IPS DF 19.7 (cell line): ENCODE results near the gene MICAL2.

Experiments
- DNase-seq: peaks from one replicate; pipeline ENCODE4 v3.0.0-alpha.2; 2013; ENCODE audit warnings: low read depth, low spot score

The MICAL2 gene, protein sequence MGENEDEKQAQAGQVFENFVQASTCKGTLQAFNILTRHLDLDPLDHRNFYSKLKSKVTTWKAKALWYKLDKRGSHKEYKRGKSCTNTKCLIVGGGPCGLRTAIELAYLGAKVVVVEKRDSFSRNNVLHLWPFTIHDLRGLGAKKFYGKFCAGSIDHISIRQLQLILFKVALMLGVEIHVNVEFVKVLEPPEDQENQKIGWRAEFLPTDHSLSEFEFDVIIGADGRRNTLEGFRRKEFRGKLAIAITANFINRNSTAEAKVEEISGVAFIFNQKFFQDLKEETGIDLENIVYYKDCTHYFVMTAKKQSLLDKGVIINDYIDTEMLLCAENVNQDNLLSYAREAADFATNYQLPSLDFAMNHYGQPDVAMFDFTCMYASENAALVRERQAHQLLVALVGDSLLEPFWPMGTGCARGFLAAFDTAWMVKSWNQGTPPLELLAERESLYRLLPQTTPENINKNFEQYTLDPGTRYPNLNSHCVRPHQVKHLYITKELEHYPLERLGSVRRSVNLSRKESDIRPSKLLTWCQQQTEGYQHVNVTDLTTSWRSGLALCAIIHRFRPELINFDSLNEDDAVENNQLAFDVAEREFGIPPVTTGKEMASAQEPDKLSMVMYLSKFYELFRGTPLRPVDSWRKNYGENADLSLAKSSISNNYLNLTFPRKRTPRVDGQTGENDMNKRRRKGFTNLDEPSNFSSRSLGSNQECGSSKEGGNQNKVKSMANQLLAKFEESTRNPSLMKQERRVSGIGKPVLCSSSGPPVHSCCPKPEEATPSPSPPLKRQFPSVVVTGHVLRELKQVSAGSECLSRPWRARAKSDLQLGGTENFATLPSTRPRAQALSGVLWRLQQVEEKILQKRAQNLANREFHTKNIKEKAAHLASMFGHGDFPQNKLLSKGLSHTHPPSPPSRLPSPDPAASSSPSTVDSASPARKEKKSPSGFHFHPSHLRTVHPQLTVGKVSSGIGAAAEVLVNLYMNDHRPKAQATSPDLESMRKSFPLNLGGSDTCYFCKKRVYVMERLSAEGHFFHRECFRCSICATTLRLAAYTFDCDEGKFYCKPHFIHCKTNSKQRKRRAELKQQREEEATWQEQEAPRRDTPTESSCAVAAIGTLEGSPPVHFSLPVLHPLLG

DNA sequence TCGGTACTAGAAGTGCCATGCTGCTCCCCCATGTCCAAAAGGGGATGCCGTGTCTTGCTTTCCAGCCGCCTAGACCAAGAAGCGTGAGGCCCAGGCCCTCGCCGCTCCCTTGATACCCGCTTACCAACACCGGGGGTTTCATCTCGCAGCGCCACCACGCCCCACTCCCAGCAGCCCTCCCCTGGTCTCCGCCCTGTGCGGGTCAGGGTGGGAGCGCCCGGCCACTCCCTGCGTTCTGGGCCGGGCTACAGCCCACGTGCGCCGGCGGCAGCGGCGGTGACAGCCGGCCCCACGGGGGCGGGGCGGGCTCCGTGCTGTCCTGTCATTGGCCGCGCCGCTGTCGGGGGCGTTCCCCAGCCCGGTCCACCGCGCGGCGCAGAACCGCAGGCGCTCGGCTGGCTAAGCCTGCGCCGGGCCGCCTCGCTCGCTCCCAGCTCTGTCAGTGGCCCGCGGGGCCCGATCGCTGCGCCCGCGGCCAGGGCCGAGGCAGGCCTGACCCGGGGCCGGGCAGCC lies at the start of gene MICAL2:
Gene MICAL2 (plus strand): TSS at position 390 of the 513 bp plus-strand sequence. CDS start 51,566 bp downstream, outside the sequence.
- no peak for DNase-seq

DNA sequence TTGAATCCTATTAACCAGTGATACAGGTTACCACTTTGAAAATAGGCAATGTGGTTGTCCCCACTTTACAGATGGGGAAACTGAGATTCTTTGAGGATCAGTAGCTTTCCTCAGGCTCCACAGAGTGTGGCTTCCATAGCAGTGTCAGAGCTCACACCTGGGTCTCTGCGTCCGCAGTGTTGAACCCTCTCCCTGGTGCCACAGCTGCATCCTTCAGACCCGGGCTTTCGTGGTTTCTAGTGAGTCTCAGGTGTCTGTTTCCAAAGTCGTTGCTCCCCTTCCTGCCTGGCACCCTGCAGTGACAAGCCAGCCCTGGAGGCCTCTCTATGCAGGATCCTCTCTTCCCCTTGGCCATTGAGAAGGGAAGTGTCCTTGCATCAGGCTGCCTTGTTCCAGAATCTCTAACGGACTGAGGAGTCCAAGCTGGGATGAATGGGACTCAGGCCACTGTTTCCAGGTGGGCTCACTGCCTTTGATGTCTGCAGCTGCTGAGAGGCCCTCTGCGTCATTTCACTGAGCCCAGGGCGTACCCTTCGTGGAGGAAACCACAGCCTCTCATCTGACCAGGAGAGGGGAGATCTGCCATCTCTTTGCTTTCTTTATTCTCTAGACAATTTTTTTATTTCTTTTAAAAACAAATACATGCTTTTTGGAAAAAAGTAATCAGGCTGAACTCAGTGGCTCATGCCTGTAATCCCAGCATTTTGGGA lies 48.4 kb upstream of the MICAL2 start:
- no peak for DNase-seq

DNA sequence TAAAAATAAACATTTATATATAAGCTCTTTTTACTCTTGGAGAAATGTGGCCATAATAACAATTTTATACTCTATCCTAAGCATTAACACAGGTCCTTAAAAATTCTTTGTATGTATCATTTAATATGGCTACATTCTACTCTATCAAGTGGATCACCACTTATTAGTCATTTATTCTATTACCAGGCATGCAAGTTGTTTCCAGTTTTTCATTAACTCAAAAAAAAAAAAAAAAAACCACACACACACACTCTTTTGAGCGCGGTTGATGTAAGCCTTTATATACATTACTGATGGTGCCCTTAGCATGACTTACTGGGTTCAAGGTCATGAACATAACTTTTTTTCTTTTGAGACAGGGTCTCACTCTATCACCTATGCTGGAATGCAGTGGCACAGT lies 47.1 kb upstream of the MICAL2 start:
- DNase-seq = no peak

- DNase-seq = no peak
Observed at GRCh38 chr11:12064136-12064953, 46.0 kb upstream of the MICAL2 start.

DNA sequence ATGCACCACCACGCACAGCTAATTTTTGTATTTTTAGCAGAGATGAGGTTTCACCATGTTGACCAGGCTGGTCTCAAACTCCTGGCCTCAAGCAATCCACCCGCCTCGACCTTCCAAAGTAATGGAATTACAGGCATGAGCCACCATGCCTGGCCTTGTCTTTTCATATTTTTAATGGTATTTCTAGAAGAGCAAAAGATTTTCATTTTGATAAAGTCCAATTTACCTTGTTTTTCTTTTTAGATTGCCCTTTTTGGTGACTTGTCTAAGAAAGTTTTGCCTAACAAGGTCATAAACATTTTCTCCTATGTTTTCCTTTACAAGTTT lies 45.5 kb upstream of the MICAL2 start:
- DNase-seq = no peak

- no peak for DNase-seq
Observed at GRCh38 chr11:12066056-12066798, 44.2 kb upstream of the MICAL2 start.

- DNase-seq = no peak
Observed at GRCh38 chr11:12066799-12067508, 43.4 kb upstream of the MICAL2 start.

DNA sequence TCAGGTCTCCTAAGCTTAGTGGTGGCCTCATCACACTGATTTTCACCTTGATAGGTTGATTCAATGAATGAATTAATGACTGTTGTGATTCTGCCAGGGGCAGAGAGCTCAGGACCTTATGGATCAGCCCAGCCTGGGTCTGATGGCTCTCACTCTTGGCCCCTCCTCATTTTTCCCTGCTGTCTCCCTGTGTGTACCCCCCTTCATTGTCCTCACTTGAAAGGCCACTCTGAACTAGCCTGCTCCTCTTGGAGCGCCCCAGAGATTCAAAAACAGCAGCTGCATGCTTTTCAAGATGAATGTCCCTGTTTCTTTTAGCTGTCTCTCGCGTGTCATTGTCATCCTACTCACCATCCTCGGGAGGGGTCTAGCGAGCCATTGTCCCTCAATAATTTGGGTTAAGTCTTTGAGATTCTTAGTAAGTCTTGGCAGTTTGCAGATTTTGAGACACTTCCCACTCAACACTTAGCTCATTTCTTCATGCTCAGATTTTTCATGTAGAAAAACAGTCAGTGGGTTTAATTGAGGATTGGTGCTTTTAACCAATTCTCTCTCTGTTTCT lies 42.5 kb upstream of the MICAL2 start:
- no peak for DNase-seq

DNA sequence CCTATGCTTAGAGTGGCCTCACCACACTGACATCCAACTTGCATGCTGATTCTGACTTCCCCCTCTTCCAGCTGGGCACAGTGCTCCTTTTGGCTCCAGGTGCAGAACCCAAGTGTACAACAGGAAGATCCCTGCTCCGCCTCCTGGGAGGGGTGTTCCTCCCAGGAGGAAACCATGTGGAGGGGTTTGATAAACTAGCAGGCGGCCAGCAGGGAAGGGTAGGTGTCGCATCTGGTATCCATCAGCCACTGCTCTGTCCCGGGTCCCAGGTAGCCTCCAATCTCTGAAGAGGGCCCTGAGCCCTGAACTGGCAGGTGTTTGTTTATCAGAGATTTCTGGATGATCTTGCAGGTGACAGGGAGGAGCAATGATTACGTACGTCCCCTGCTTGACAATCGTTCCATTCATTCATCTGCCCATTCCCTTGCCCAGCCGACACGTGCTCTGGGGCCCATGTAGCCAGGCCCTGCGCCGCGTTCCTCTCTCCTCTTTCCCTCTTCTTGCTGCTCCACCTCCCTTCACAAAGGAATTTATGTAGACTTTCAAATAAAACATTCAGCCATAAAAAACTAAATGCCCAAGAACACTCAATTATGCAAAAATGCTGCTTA lies 41.2 kb upstream of the MICAL2 start:
- no peak for DNase-seq

DNA sequence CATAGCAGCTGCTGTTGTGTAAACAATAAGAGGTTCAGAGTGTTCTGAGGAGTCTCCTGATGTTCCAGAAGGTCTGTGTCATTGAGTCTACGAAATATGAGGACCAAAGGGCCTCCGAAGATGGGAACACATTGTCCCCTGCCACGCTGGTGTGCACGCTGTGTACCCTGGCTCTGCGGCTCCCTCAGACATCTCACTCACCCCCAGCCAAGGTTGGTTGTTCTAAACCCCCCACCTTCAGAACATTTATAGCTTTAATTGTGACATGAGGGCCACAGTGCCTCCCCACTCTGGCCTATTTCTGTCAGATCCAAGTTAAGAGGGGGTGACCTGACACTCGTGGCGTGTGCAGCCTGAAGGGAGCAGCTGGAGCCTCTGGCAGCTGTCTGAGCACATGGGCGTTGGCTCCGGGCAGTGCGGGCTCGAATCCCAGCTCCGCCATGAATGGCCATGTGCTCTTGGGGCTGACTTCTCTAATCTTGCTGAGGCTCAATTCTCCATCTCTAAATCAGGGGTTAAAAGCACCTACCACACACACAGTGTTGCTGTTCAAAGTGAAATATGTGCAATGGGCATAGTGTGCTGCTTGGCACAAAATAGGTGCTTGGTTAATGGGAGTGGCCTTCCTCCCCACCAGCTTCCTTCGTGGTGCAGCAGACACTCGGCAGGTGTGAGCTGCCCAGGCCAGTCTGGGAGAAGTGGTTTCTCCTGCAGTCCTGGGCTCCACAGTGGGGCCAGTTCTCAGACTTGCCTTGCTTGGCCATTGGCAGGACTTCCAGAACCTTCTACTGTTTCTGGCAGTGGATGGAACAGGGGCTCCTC lies 39.7 kb upstream of the MICAL2 start:
- no peak for DNase-seq

DNA sequence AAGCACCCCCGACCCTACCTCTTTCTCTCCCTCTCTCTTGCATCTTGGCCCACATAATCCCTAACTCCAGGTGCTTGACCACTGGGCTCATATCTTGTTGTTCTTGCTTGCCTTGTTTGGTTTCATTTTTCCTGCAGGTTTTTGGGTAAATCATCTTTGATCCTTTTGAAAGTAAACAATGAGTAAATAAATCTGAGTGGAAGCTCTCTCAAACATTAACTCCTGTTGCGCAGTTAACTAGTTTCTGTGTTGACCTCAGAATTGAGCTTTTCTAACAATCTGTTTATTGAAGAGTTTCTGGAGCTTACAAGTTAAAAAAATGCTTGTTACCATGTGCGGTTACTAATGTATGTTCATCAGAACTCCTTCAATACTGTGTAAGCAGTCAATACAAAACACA lies 38.8 kb upstream of the MICAL2 start:
- no peak for DNase-seq

DNA sequence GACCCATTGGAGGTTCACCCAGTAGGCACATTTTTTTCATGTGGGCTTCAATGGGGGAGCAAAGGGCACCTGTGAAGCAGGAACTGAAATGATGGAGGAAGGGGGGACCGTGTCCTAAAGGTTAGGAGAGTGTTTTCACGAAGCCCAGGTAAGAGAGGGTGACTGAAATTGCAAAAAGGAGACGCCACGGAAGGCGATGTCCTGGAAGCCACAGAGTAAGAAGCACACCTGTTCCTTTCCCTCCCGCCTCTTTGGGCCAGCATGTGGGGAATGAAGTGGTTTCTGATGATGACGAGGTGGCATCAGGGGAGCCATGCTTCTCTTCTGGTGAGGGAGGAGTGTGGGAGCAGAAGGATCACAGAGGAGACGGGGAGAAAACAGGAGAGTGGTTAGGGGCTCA lies 37.0 kb upstream of the MICAL2 start:
- no peak for DNase-seq

DNA sequence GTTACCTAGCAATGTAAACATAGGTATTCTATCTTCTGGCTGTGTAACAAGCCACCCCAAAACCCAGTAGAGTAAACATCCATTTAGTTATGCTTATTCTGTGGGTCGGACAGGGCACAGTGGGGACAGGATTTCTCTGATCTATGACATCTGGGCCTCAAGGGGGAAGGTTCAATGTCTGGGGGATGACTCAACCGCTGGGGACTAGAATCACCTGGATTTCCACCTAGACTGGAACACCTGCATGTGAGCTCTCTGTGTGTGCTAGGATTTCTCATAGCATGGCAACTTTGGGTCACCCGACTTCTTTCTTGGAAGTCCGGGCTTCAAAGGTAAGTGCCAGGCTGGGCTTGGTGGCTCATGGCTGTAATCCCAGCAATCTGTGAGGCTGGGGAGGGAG lies 36.5 kb upstream of the MICAL2 start:
- DNase-seq = no peak

GRCh38 chr11:12074529-12075195 lies 35.7 kb upstream of the MICAL2 start:
- no peak for DNase-seq

DNA sequence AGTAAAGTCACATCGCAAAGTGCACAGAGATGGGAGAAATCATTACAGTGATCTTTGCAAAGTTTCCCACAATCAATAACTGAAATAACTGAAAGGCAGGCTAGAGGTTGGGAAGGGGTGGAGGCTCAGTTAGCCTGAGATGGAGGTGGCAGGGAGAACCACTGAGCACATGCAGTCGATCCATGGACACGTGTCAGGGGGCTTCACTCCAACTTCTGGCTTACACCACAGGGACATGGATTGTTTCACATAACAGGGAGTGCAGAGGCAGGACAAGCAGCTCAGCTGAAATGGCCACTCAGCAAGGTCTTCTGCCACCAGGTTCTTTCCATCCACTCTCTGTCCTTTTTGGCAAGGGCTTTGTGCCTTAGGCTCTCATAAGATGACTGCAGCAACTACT lies 35.1 kb upstream of the MICAL2 start:
- no peak for DNase-seq

DNA sequence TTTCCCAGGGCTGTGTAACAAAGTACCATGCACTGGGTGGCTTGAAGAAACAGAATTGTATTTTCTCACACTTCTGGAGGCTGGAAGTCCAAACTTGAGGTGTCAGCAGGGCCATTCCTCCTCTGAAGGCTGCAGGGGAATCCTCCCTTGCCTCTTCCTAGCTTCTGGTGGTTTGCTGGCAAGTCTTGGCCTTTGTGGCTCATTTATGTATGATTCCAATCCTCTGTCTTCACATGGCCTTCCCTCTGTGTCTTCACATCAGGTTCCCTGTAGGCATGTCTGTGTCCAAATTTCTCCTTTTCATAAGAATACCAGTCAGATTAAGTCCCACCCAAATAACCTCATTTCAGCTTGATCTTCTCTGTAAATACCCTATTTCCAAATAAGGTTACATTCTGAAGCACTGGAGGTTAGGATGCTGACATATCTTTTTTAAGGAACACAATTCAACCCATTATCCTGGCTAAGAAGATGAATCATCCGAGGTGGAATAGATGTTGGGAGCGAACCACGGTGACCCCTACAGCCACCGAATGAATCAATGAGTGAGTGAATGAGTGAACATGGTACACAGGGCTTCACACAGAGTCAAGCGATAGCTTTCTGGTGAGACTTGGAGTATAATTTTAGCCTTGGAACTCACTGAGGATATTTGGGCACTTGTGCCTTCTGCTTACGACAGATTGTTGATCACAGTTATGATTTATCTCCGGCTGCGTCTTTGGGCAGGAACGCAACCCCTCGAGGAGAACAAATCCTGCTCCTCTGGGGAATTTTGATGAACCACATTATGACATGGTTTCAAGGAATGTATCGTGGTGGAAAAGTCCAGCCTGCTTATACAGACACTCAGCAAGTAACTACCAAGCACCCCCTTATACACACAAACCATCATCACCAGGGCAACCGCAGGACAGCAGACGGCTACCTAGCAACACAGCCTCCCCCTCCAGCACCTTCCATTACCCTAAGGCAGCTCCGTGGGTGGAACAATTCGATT lies 34.3 kb upstream of the MICAL2 start:
- DNase-seq = no peak
